Neural cell (in vitro differentiated cells): ENCODE data around the gene IQCF5. TPM values are rescaled to one million over a fixed set of nuclear protein-coding genes. Genes with fewer than 3 reads are reported as not detected.

Source experiments
- H2AFZ ChIP-seq: fragments of 200-600, 300-800 bp; sonication (generic), shearing (Covaris generic); 2 replicates; pipeline ENCODE4 v1.6.0; 2014; ENCODE audit warnings: low read depth, mild to moderate bottlenecking, antibody characterized with exemption, low read length, moderate library complexity
- H3F3A ChIP-seq: fragments of 200-600 bp; shearing (Covaris generic); 2 replicates; pipeline ENCODE4 v1.6.1; 2016; ENCODE audit warnings: mild to moderate bottlenecking, moderate library complexity, mixed read lengths, antibody characterized with exemption, low read length; ENCODE audit not compliant: insufficient read depth, poor library complexity, severe bottlenecking
- H3K27ac ChIP-seq: fragments of 200-600, 300-800 bp; sonication (generic), shearing (Covaris generic); 2 replicates; pipeline ENCODE4 v1.5.1; 2014; ENCODE audit warnings: mild to moderate bottlenecking, low read length, moderate library complexity
- H3K27me3 ChIP-seq: fragments of 300-800, 200-600 bp; sonication (generic), shearing (Covaris generic); 2 replicates; pipeline ENCODE4 v1.6.0; 2014; ENCODE audit warnings: mild to moderate bottlenecking, low read depth, low read length, moderate library complexity; ENCODE audit not compliant: insufficient read depth
- H3K36me3 ChIP-seq: fragments of 300-800, 200-600 bp; sonication (generic), shearing (Covaris generic); 2 replicates; pipeline ENCODE4 v1.5.1; 2014; ENCODE audit warnings: mild to moderate bottlenecking, antibody characterized with exemption, low read length, moderate library complexity; ENCODE audit not compliant: insufficient read depth
- H3K4me2 ChIP-seq: fragments of 300-800, 200-600 bp; sonication (generic), shearing (Covaris generic); 2 replicates; pipeline ENCODE4 v1.6.0; 2014; ENCODE audit warnings: mild to moderate bottlenecking, low read length
- H3K4me3 ChIP-seq: fragments of 300-800, 200-600 bp; sonication (generic), shearing (Covaris generic); 2 replicates; pipeline ENCODE4 v1.5.1; 2014; ENCODE audit warnings: mild to moderate bottlenecking, low read length, moderate library complexity
- H3K79me2 ChIP-seq: fragments of 200-600 bp; shearing (Covaris generic); replicated peaks from 2 replicates; pipeline ENCODE4 v1.6.0; 2014; ENCODE audit warnings: mild to moderate bottlenecking, low read length, moderate library complexity; ENCODE audit not compliant: insufficient read depth
- H3K9ac ChIP-seq: fragments of 300-800, 200-600 bp; sonication (generic), shearing (Covaris generic); 2 replicates; pipeline ENCODE4 v1.6.1; 2016; ENCODE audit warnings: mild to moderate bottlenecking, low read length, mixed read lengths
- H3K9me2 ChIP-seq: fragments of 200-600 bp; shearing (Covaris generic); 2 replicates; pipeline ENCODE4 v1.6.1; 2016; ENCODE audit warnings: mild to moderate bottlenecking, low read length, mixed read lengths; ENCODE audit not compliant: insufficient read depth
- H3K9me3 ChIP-seq: fragments of 200-600, 300-800 bp; sonication (generic), shearing (Covaris generic); 2 replicates; pipeline ENCODE4 v1.6.1; 2016; ENCODE audit warnings: mild to moderate bottlenecking, mixed run types, low read length, moderate library complexity, mixed read lengths
- H4K20me1 ChIP-seq: fragments of 200-600 bp; shearing (Covaris generic); 2 replicates; pipeline ENCODE4 v1.6.1; 2016; ENCODE audit warnings: mild to moderate bottlenecking, mixed run types; ENCODE audit not compliant: insufficient read depth
- EP300 ChIP-seq: fragments of 450-650 bp; conservative IDR thresholded peaks from 2 replicates; pipeline ENCODE4 v1.6.1; 2014; ENCODE audit warnings: antibody characterized with exemption, mild to moderate bottlenecking, moderate library complexity; ENCODE audit not compliant: poor library complexity, severe bottlenecking
- EZH2 ChIP-seq: fragments of 200-600, 300-800 bp; shearing (Covaris generic), sonication (generic); IDR thresholded peaks from 2 replicates; pipeline ENCODE4 v1.6.1; 2014; ENCODE audit warnings: antibody characterized with exemption, low read length, borderline replicate concordance, mild to moderate bottlenecking; ENCODE audit not compliant: insufficient read depth, poor library complexity, severe bottlenecking
- MXI1 ChIP-seq: fragments of 450-650 bp; conservative IDR thresholded peaks from 2 replicates; pipeline ENCODE4 v1.6.1; 2014; ENCODE audit warnings: antibody characterized with exemption, mild to moderate bottlenecking; ENCODE audit not compliant: poor library complexity, severe bottlenecking
- POLR2AphosphoS5 ChIP-seq: IDR thresholded peaks from 2 replicates; pipeline ENCODE4 v1.6.1; 2012
- RAD21 ChIP-seq: fragments of 450-650 bp; conservative IDR thresholded peaks from 2 replicates; pipeline ENCODE4 v1.6.1; 2014; ENCODE audit warnings: antibody characterized with exemption, mild to moderate bottlenecking, moderate library complexity
- SMC3 ChIP-seq: fragments of 450-650 bp; conservative IDR thresholded peaks from 2 replicates; pipeline ENCODE4 v1.6.1; 2014; ENCODE audit warnings: antibody characterized with exemption, mild to moderate bottlenecking, moderate library complexity; ENCODE audit not compliant: poor library complexity
- TAF1 ChIP-seq: IDR thresholded peaks from 2 replicates; pipeline ENCODE4 v1.6.1; 2012; ENCODE audit warnings: low read depth
- polyA plus RNA-seq: library from polyadenylated mRNA; depleted of rRNA; stranded (reverse); fragments of >200 nt; gene quantifications from 2 replicates; pipeline ENCODE4 v1.2.3, GENCODE V29; 2014
- TF ChIP-seq, protein P1 (sequence below): IDR thresholded peaks from 2 replicates; pipeline ENCODE4 v1.6.1; 2012; ENCODE audit warnings: borderline replicate concordance
- TF ChIP-seq, protein P2 (sequence below): fragments of 450-650 bp; IDR thresholded peaks from 2 replicates; pipeline ENCODE4 v1.5.1; 2014; ENCODE audit warnings: antibody characterized with exemption, mild to moderate bottlenecking, moderate library complexity; ENCODE audit not compliant: poor library complexity, severe bottlenecking

The IQCF5 gene
- polyA plus RNA-seq, 1 donor from 2014 or later, result not detected

DNA sequence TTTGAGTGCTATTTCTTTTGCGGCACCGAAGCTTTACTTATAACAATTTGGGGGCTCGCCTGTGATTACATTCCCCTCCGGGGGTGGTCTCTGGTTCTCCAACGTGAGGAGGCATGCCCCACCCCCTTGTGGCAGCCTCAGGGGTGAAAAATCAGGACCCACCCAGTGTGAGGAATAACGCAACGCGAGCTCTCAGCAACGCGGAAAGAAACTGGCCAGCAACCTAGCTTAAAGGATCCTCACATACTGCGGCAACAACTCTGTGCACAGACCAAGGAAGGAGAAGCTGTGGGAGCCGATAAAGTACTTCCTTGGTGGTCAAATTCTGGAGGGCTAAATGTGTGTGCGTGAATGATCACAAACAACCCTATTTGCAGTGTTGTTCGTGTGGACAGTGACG lies 22.0 kb upstream of the IQCF5 start:
- Histone ChIP-seq H3K27ac (no peak overlapping the region), H3K4me3 (no peak overlapping the region), H2AFZ (no peak overlapping the region), H3K27me3 (no peaks in the 10 kb centered on the region), H4K20me1 (no peaks in the 10 kb centered on the region), H3K9me2 (no peaks in the 10 kb centered on the region), H3K79me2 (no peaks in the 10 kb centered on the region), H3F3A (no peaks in the 10 kb centered on the region), H3K4me2 (no peak overlapping the region), H3K9ac (no peak overlapping the region), H3K9me3 (no peaks in the 10 kb centered on the region), H3K36me3 (no peaks in the 10 kb centered on the region)
- no peak for TF ChIP-seq EZH2
- no peak for TF ChIP-seq MXI1
- TF ChIP-seq RAD21, result no peak

DNA sequence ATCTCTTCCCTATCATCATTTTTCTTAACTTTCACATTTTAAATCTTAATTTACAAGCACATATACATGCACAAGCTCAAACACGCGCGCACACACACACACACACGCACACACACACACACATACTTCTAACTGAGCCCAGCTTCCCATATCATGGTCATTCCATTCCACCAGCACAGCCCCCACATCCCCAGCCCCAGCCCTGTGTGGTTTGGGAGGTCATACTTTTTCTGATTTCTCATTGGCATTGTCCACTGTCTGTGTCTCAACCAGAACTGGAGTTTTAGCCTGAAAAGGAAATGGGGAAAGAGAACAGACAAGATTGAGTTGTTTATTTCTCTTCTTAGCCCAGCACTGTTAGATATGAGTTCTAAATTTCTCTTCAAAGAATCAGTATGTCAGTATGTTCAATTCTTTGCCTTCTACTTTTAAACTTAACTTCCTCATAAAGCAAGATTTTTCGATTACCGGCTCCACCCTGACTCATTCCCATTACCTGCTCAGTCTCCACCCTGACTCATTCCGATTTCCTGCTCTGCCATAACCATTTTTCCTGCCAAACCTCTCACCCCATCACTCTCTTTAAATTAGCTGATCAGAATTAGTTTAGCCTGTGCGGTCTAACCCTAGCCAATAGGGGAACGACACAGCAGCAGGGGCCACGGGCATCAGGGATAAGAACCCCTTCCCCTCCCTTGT lies 21.4 kb upstream of the IQCF5 start:
- no peak overlapping the region for H3K4me3 ChIP-seq
- H3K9me3 ChIP-seq, result no peaks in the 10 kb centered on the region
- H3K4me2 ChIP-seq, result no peak overlapping the region
- H3K79me2 ChIP-seq, result no peaks in the 10 kb centered on the region
- no peak overlapping the region for H2AFZ ChIP-seq
- H3K9ac ChIP-seq, result no peak overlapping the region
- no peaks in the 10 kb centered on the region for H3F3A ChIP-seq
- TF ChIP-seq POLR2AphosphoS5, result no peak
- TF ChIP-seq, protein P1, sequence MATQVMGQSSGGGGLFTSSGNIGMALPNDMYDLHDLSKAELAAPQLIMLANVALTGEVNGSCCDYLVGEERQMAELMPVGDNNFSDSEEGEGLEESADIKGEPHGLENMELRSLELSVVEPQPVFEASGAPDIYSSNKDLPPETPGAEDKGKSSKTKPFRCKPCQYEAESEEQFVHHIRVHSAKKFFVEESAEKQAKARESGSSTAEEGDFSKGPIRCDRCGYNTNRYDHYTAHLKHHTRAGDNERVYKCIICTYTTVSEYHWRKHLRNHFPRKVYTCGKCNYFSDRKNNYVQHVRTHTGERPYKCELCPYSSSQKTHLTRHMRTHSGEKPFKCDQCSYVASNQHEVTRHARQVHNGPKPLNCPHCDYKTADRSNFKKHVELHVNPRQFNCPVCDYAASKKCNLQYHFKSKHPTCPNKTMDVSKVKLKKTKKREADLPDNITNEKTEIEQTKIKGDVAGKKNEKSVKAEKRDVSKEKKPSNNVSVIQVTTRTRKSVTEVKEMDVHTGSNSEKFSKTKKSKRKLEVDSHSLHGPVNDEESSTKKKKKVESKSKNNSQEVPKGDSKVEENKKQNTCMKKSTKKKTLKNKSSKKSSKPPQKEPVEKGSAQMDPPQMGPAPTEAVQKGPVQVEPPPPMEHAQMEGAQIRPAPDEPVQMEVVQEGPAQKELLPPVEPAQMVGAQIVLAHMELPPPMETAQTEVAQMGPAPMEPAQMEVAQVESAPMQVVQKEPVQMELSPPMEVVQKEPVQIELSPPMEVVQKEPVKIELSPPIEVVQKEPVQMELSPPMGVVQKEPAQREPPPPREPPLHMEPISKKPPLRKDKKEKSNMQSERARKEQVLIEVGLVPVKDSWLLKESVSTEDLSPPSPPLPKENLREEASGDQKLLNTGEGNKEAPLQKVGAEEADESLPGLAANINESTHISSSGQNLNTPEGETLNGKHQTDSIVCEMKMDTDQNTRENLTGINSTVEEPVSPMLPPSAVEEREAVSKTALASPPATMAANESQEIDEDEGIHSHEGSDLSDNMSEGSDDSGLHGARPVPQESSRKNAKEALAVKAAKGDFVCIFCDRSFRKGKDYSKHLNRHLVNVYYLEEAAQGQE, result no peak
- H3K27ac ChIP-seq, result no peak overlapping the region
- H3K36me3 ChIP-seq, result no peaks in the 10 kb centered on the region
- H3K9me2 ChIP-seq, result no peaks in the 10 kb centered on the region
- no peaks in the 10 kb centered on the region for H3K27me3 ChIP-seq
- H4K20me1 ChIP-seq, result no peaks in the 10 kb centered on the region

DNA sequence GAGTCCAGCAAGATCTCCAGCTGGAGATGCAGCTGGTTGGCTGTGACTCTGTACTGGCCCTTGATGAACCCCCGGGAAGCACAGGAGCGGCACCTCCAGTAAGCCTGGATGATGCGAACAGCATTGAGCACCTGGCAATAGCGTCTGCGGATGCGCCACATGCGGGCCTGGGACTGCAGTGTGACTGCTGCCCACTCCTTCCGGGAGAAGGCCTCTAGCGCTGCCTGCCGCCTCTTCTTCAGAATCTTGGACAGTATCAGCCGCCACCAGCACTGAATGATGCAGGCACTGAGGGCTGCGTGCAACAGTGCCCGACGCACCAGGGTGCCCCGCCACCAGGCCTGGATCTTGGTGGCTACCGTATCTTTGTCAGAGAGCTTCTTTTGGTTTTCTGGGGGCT lies 19.5 kb upstream of the IQCF5 start:
- H3K9me3 ChIP-seq, result no peaks in the 10 kb centered on the region
- H3K27me3 ChIP-seq, result no peaks in the 10 kb centered on the region
- no peak overlapping the region for H3K27ac ChIP-seq
- H4K20me1 ChIP-seq, result no peaks in the 10 kb centered on the region
- no peaks in the 10 kb centered on the region for H3K36me3 ChIP-seq
- TF ChIP-seq TAF1 (no peak), RAD21 (no peak), MXI1 (no peak), POLR2AphosphoS5 (no peak), EP300 (no peak), EZH2 (no peak), SMC3 (no peak)
- TF ChIP-seq, protein P1, result no peak
- TF ChIP-seq, protein P2, sequence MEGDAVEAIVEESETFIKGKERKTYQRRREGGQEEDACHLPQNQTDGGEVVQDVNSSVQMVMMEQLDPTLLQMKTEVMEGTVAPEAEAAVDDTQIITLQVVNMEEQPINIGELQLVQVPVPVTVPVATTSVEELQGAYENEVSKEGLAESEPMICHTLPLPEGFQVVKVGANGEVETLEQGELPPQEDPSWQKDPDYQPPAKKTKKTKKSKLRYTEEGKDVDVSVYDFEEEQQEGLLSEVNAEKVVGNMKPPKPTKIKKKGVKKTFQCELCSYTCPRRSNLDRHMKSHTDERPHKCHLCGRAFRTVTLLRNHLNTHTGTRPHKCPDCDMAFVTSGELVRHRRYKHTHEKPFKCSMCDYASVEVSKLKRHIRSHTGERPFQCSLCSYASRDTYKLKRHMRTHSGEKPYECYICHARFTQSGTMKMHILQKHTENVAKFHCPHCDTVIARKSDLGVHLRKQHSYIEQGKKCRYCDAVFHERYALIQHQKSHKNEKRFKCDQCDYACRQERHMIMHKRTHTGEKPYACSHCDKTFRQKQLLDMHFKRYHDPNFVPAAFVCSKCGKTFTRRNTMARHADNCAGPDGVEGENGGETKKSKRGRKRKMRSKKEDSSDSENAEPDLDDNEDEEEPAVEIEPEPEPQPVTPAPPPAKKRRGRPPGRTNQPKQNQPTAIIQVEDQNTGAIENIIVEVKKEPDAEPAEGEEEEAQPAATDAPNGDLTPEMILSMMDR, result no peak
- no peaks in the 10 kb centered on the region for H3K79me2 ChIP-seq
- no peak overlapping the region for H3K9ac ChIP-seq
- no peak overlapping the region for H2AFZ ChIP-seq
- H3F3A ChIP-seq, result no peaks in the 10 kb centered on the region
- no peak overlapping the region for H3K4me3 ChIP-seq
- no peak overlapping the region for H3K4me2 ChIP-seq
- H3K9me2 ChIP-seq, result no peaks in the 10 kb centered on the region
